ENCODE data around the gene RNF121. TPM values are rescaled to one million over a fixed set of nuclear protein-coding genes. Genes with fewer than 3 reads are reported as not detected.
A peak's percentile ranks its signal among the peaks of the same experiment; 100 is the strongest.

RNF121 gene
- total and polyA plus RNA-seq, 2 of the 4 experiments (the other 2 are of a cell fraction), result 43.4 to 88.7 TPM

DNA sequence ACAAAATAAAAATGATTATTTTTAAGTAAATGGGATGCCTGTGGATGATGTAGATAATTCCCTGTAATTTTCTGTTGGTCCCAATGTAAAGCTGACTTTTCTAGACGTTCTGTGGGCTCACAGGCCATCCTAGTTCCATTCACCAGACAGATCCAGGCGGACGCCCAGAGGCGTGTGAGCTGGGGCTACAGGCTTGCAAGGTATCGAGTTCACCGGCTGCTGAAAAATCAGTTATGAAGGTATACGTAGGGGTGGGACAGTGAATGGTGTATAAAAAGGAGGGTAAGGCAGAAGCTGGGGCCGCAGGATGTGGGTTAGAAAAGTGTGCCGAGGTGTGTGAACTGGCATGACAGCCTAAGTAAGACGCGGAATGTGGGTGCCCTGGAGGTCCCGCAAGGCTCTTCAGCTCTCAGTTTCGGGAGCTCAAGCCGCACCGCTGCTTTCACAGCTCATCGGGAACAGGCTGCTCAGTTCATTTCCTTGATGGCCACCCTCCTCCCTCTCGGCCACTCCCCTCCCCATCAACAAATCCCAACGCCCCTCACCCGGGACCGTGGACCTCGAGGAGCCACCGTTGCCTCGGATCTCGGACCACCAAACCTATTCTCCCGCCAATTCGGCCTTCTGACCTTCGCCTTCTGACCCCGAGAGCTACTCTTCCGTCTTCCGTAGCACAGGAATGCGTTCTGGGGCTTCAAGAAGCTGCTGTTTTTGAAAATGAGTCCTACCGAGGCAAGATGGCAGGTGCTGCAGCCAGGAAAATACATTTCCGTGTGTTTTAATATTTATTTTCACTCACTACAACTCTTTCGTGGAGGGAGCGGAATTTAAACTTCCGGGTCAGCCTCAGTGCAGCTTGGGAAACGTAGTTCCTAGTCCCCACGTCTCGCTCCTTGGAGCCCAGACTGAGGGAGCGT, 768 bp upstream of the RNF121 start, which contains the start of gene XNDC1N:
XNDC1N (minus strand) TSS at position 775 of the 917 bp plus-strand sequence. CDS start 5,241 bp downstream, outside the sequence.
- H4K5ac ChIP-seq (ENCODE audit: low read depth, low read length), result peak within 1 kb of the TSS; percentile 84
- dilution Hi-C loops (cut with HindIII; ENCODE audit: low sequenced_read_pairs, unreplicated experiment) (no loop called here), in situ Hi-C loops (cut with MboI; ENCODE audit: low sequenced_read_pairs) (loop anchor here (10.0 kb wide), 1 partner anchor 57 kb away; no protein-coding TSS in a partner anchor), intact Hi-C loops (cut with micrococcal nuclease) (no loop called here)
- H3K4me3 ChIP-seq (ENCODE audit: insufficient read depth, low read depth, low read length), result peak within 1 kb of the TSS; percentile 79
- H3K9me1 ChIP-seq (ENCODE audit: insufficient read depth, low read length), result peaks cover 12% of the 10 kb centered on the region
- ChIA-PET CTCF (interaction anchor here (0.5 to 1.1 kb wide), 3 partner anchors 10 to 217 kb away, joined by 3 to 4 read pairs (median 4); no protein-coding TSS in a partner anchor), POLR2A (ENCODE audit: unreplicated experiment) (no interaction called here)
- peak within 1 kb of the TSS; percentile 86 for H2AK5ac ChIP-seq (ENCODE audit: low read depth, low read length)
- H3K9me3 ChIP-seq (ENCODE audit: control insufficient read depth, insufficient read depth, low read length), result no peaks in the 10 kb centered on the region
- no peaks in the 10 kb centered on the region for H3K36me3 ChIP-seq (ENCODE audit: control insufficient read depth, insufficient read depth, low read length)
- peak within 1 kb of the TSS; percentile 87 for H2BK20ac ChIP-seq (ENCODE audit: low read depth, low read length)
- H3K79me1 ChIP-seq (ENCODE audit: low read depth in 1 of 2, low read length in 2 of 2), result peaks cover 21 to 47% of the 10 kb centered on the region in 2 experiments; a peak in 3 of 4 replicates
- H3K4me2 ChIP-seq (ENCODE audit: low read depth, low read length), result peak within 1 kb of the TSS; percentile 89
- H4K8ac ChIP-seq (ENCODE audit: low read depth in 2 of 2, low read length in 2 of 2), result peak within 1 kb of the TSS; percentile 83 to 99
- ATAC-seq (ENCODE audit: low read depth) (peak; percentile 91), DNase-seq (peak; percentile 90)
- WGBS, 2 experiments (ENCODE audit: extremely low coverage in 2 of 2, insufficient read length in 1 of 2), result 2% methylated on average over 18 of the region's 40 CpGs; no CpG with 5 or more reads in 1 of the 2 experiments
- TF ChIP-seq NFE2L2 (IDR thresholded peaks at IDR 0.05; ENCODE audit: low read depth, low read length) (0 out of 2 replicates have a peak, but pooled peaks have one; percentile 12), BHLHE40 (IDR thresholded peaks at IDR 0.05; ENCODE audit: low read depth, low read length) (no peak)
- peak within 1 kb of the TSS; percentile 88 for H3K23ac ChIP-seq (ENCODE audit: low read depth, low read length)
- H4K91ac ChIP-seq (ENCODE audit: insufficient read depth, low read depth, low read length), result peak within 1 kb of the TSS; percentile 96
- H2BK120ac ChIP-seq (ENCODE audit: low read depth, low read length), result peak within 1 kb of the TSS; percentile 93
- peaks cover 15% of the 10 kb centered on the region; the same call in 1 of the 2 replicates for H4K20me1 ChIP-seq (ENCODE audit: insufficient read depth, low read length)
- peak within 1 kb of the TSS; percentile 97 for H2AK9ac ChIP-seq (replicated peaks; ENCODE audit: low read depth, low read length, poor library complexity)
- H3K4me1 ChIP-seq (ENCODE audit: control insufficient read depth, insufficient read depth, low read length), result peaks cover 4% of the 10 kb centered on the region
- H2BK15ac ChIP-seq (ENCODE audit: low read depth, low read length), result peak within 1 kb of the TSS; percentile 92; the same call in 2 of the 3 replicates
- peak within 1 kb of the TSS; percentile 99 for H3K56ac ChIP-seq (ENCODE audit: extremely low read depth, insufficient read depth, low read length)
- peak within 1 kb of the TSS; percentile 92 for H3K9ac ChIP-seq (ENCODE audit: low read depth, low read length)
- H3K27ac ChIP-seq (ENCODE audit: insufficient read depth, low read length), result peak within 1 kb of the TSS; percentile 93
- no peaks in the 10 kb centered on the region for H3K27me3 ChIP-seq (ENCODE audit: control insufficient read depth, insufficient read depth, low read length)
- peak within 1 kb of the TSS; percentile 93 for H3K14ac ChIP-seq (replicated peaks; ENCODE audit: low read depth, low read length)
- H3K18ac ChIP-seq (ENCODE audit: low read depth, low read length), result peak within 1 kb of the TSS; percentile 85
- peak within 1 kb of the TSS; percentile 94 for H3K4ac ChIP-seq (ENCODE audit: low read depth, low read length)
- BruUV-seq (replicated peaks), result no TSS peak
- peak within 1 kb of the TSS; percentile 97 for H2BK5ac ChIP-seq (ENCODE audit: low read depth, low read length, poor library complexity, severe bottlenecking)
- H2AFZ ChIP-seq (replicated peaks; ENCODE audit: low read length, poor library complexity), result peak within 1 kb of the TSS; percentile 98
